GM12878 (cell line): ENCODE data around the gene KLHL15.

Source experiments
- CTCF ChIP-seq, 3 experiments: IDR thresholded peaks in 2 of 3; conservative IDR thresholded peaks in 1 of 3; 2 replicates each; pipeline ENCODE4 v1.5.1; 2011; ENCODE audit warnings: low read depth in 3 of 3, low read length in 3 of 3, mild to moderate bottlenecking in 3 of 3, control low read depth in 2 of 3, moderate library complexity in 2 of 3, inconsistent platforms in 1 of 3, mixed read lengths in 1 of 3; ENCODE audit not compliant: control insufficient read depth in 2 of 3, insufficient read depth in 1 of 3; ENCODE audit errors: extremely low read depth in 1 of 3
- EZH2 ChIP-seq: IDR thresholded peaks from 2 replicates; pipeline ENCODE4 v1.6.1; 2012; ENCODE audit warnings: low read depth, mild to moderate bottlenecking, control low read depth, inconsistent platforms, low read length, borderline replicate concordance; ENCODE audit not compliant: control insufficient read depth
- POLR2A ChIP-seq: IDR thresholded peaks from 2 replicates; pipeline ENCODE4 v1.6.1; 2011; ENCODE audit warnings: low read depth, mild to moderate bottlenecking, low read length
- ZSCAN29 ChIP-seq: fragments of 450-650 bp; IDR thresholded peaks from 2 replicates; pipeline ENCODE4 v1.6.1; 2017; ENCODE audit warnings: mild to moderate bottlenecking, moderate library complexity
- ZZZ3 ChIP-seq: IDR thresholded peaks from 2 replicates; pipeline ENCODE4 v1.6.1; 2011; ENCODE audit warnings: low read depth; ENCODE audit not compliant: control insufficient read depth, insufficient read length
- TF ChIP-seq, protein P1 (sequence below): IDR thresholded peaks from 2 replicates; pipeline ENCODE4 v1.6.1; 2012; ENCODE audit warnings: low read depth, low read length, improper control_type of control experiment

- TF ChIP-seq ZSCAN29: no peak
- no peak for TF ChIP-seq ZZZ3
- no peak for TF ChIP-seq CTCF (IDR thresholded peaks at IDR 0.05 in 2 of 3, conservative IDR thresholded peaks at IDR 0.05 in 1 of 3; ENCODE audit: control insufficient read depth in 2 of 3, extremely low read depth in 1 of 3, insufficient read depth in 1 of 3, low read depth in 3 of 3, low read length in 3 of 3)
- TF ChIP-seq, protein P1, sequence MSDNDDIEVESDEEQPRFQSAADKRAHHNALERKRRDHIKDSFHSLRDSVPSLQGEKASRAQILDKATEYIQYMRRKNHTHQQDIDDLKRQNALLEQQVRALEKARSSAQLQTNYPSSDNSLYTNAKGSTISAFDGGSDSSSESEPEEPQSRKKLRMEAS: no peak
- no peak for TF ChIP-seq EZH2
- no peak for TF ChIP-seq POLR2A
These were observed 74.6 kb downstream of the KLHL15 start for GRCh38 chrX:23952391-23952790.
